Osteocyte (in vitro differentiated cells): Measurements from ENCODE around the gene FGD4. TPM values are rescaled to one million over a fixed set of nuclear protein-coding genes. Genes with fewer than 3 reads are reported as not detected.

Experiments
- DNase-seq: peaks from one replicate; pipeline ENCODE4 v3.0.0; 2021; ENCODE audit warnings: mixed read lengths; ENCODE audit not compliant: unreplicated experiment; ENCODE audit errors: extremely low spot score
- H3K27ac Mint-ChIP-seq: one replicate; pipeline ENCODE4 v1.8.0; 2021; ENCODE audit warnings: mild to moderate bottlenecking, mixed read lengths; ENCODE audit not compliant: unreplicated experiment
- H3K27me3 Mint-ChIP-seq: one replicate; pipeline ENCODE4 v1.8.0; 2021; ENCODE audit warnings: mixed read lengths; ENCODE audit not compliant: unreplicated experiment
- H3K36me3 Mint-ChIP-seq: one replicate; pipeline ENCODE4 v1.8.0; 2021; ENCODE audit warnings: mixed read lengths; ENCODE audit not compliant: unreplicated experiment
- H3K4me1 Mint-ChIP-seq: one replicate; pipeline ENCODE4 v1.8.0; 2021; ENCODE audit warnings: mixed read lengths; ENCODE audit not compliant: unreplicated experiment
- H3K4me3 Mint-ChIP-seq: one replicate; pipeline ENCODE4 v1.8.0; 2021; ENCODE audit warnings: mild to moderate bottlenecking, moderate library complexity, mixed read lengths; ENCODE audit not compliant: unreplicated experiment
- H3K9me3 Mint-ChIP-seq: one replicate; pipeline ENCODE4 v1.8.0; 2021; ENCODE audit warnings: mixed read lengths; ENCODE audit not compliant: unreplicated experiment
- CTCF ChIP-seq: fragments of 200-600 bp; sonication (generic); IDR thresholded peaks from 2 replicates; pipeline ENCODE4 v1.5.0; 2021; ENCODE audit warnings: antibody characterized with exemption, mild to moderate bottlenecking, moderate library complexity
- total RNA-seq: library from RNA; stranded (reverse); gene quantifications from 2 replicates; pipeline ENCODE4 v1.2.1, GENCODE V29; 2021

Gene FGD4
- total RNA-seq, 1 donor from 2014 or later = 8.0 TPM

GRCh38 chr12:32549675-32550079 lies 150.3 kb downstream of the FGD4 start:
- H3K4me3 Mint-ChIP-seq = peak overlapping the region; percentile 54
- peaks cover 41% of the 10 kb centered on the region for H3K4me1 Mint-ChIP-seq
- no peak for DNase-seq
- H3K27ac Mint-ChIP-seq = peak overlapping the region; percentile 72
- TF ChIP-seq CTCF = no peak
- H3K27me3 Mint-ChIP-seq = no peaks in the 10 kb centered on the region
- H3K36me3 Mint-ChIP-seq = no peaks in the 10 kb centered on the region
- H3K9me3 Mint-ChIP-seq = no peaks in the 10 kb centered on the region

GRCh38 chr12:32551058-32551457 lies 151.7 kb downstream of the FGD4 start:
- Mint-ChIP-seq H3K9me3 (no peaks in the 10 kb centered on the region), H3K27me3 (no peaks in the 10 kb centered on the region), H3K27ac (no peak overlapping the region), H3K4me1 (peaks cover 36% of the 10 kb centered on the region), H3K4me3 (no peak overlapping the region), H3K36me3 (peaks cover 4% of the 10 kb centered on the region)
- no peak for DNase-seq
- no peak for TF ChIP-seq CTCF

GRCh38 chr12:32558903-32559302 lies 159.5 kb downstream of the FGD4 start:
- peak overlapping the region; percentile 60 for H3K27ac Mint-ChIP-seq
- no peaks in the 10 kb centered on the region for H3K27me3 Mint-ChIP-seq
- H3K4me1 Mint-ChIP-seq = peaks cover 37% of the 10 kb centered on the region
- no peaks in the 10 kb centered on the region for H3K9me3 Mint-ChIP-seq
- peaks cover 4% of the 10 kb centered on the region for H3K36me3 Mint-ChIP-seq
- H3K4me3 Mint-ChIP-seq = no peak overlapping the region
- no peak for TF ChIP-seq CTCF
- DNase-seq = no peak

GRCh38 chr12:32559434-32559833 lies 160.1 kb downstream of the FGD4 start:
- no peak overlapping the region for H3K4me3 Mint-ChIP-seq
- DNase-seq = no peak

GRCh38 chr12:32560520-32560919 lies 161.2 kb downstream of the FGD4 start:
- DNase-seq = no peak
- peak overlapping the region; percentile 62 for H3K27ac Mint-ChIP-seq
- H3K9me3 Mint-ChIP-seq = no peaks in the 10 kb centered on the region
- no peaks in the 10 kb centered on the region for H3K27me3 Mint-ChIP-seq
- no peak overlapping the region for H3K4me3 Mint-ChIP-seq
- peaks cover 37% of the 10 kb centered on the region for H3K4me1 Mint-ChIP-seq
- peaks cover 3% of the 10 kb centered on the region for H3K36me3 Mint-ChIP-seq
- TF ChIP-seq CTCF = no peak

More at GRCh38 chr12:32559434-32559833, 160.1 kb downstream of the FGD4 start:
- H3K36me3 Mint-ChIP-seq = peaks cover 6% of the 10 kb centered on the region
- no peak for TF ChIP-seq CTCF
- H3K27me3 Mint-ChIP-seq = no peaks in the 10 kb centered on the region
- H3K4me1 Mint-ChIP-seq = peaks cover 37% of the 10 kb centered on the region
- no peaks in the 10 kb centered on the region for H3K9me3 Mint-ChIP-seq
- peak overlapping the region; percentile 60 for H3K27ac Mint-ChIP-seq
